Measurements from ENCODE around the gene TLR9.

TLR9 gene

GRCh38 chr3:52269776-52270175, 44.3 kb upstream of the TLR9 start:
- TF ChIP-seq EP300 (IDR thresholded peaks at IDR 0.05; ENCODE audit: borderline replicate concordance) (no peak), REST (IDR thresholded peaks at IDR 0.05; ENCODE audit: low read depth) (no peak), TCF12 (IDR thresholded peaks at IDR 0.05; ENCODE audit: low read depth) (no peak), USF1 (IDR thresholded peaks at IDR 0.05) (no peak), RAD21 (IDR thresholded peaks at IDR 0.05; ENCODE audit: low read depth) (no peak), NFIC (IDR thresholded peaks at IDR 0.05) (no peak), ZBTB7A (IDR thresholded peaks at IDR 0.05; ENCODE audit: low read depth) (no peak), TAF1 (IDR thresholded peaks at IDR 0.05; ENCODE audit: low read depth) (no peak), EGR1 (IDR thresholded peaks at IDR 0.05) (no peak), CREB1 (IDR thresholded peaks at IDR 0.05; ENCODE audit: low read depth) (no peak), MAX (IDR thresholded peaks at IDR 0.05) (no peak), CEBPB (IDR thresholded peaks at IDR 0.05) (no peak), FOXM1 (IDR thresholded peaks at IDR 0.05; ENCODE audit: borderline replicate concordance, low read depth) (no peak), YY1 (IDR thresholded peaks at IDR 0.05; ENCODE audit: low read depth) (no peak), TEAD4 (IDR thresholded peaks at IDR 0.05) (no peak)

- TF ChIP-seq TCF12 (IDR thresholded peaks at IDR 0.05; ENCODE audit: low read depth) (no peak), CEBPB (IDR thresholded peaks at IDR 0.05) (no peak), YY1 (IDR thresholded peaks at IDR 0.05; ENCODE audit: low read depth) (no peak), EGR1 (IDR thresholded peaks at IDR 0.05) (no peak), TEAD4 (IDR thresholded peaks at IDR 0.05) (no peak), REST (IDR thresholded peaks at IDR 0.05; ENCODE audit: low read depth) (no peak)
Measured at GRCh38 chr3:52268036-52268435, 42.6 kb upstream of the TLR9 start.

- TF ChIP-seq USF1 (IDR thresholded peaks at IDR 0.05) (no peak), TCF12 (IDR thresholded peaks at IDR 0.05; ENCODE audit: low read depth) (peak; percentile 31; the same call in 1 of the 2 replicates), YY1 (IDR thresholded peaks at IDR 0.05; ENCODE audit: low read depth) (no peak), EP300 (IDR thresholded peaks at IDR 0.05; ENCODE audit: borderline replicate concordance) (peak; percentile 19; the same call in 1 of the 2 replicates), RAD21 (IDR thresholded peaks at IDR 0.05; ENCODE audit: low read depth) (peak; percentile 31; the same call in 1 of the 2 replicates), EGR1 (IDR thresholded peaks at IDR 0.05) (no peak), REST (IDR thresholded peaks at IDR 0.05; ENCODE audit: low read depth) (no peak), NFIC (IDR thresholded peaks at IDR 0.05) (no peak), TAF1 (IDR thresholded peaks at IDR 0.05; ENCODE audit: low read depth) (no peak), CEBPB (IDR thresholded peaks at IDR 0.05) (no peak), MAX (IDR thresholded peaks at IDR 0.05) (no peak), ZBTB7A (IDR thresholded peaks at IDR 0.05; ENCODE audit: low read depth) (no peak), CREB1 (IDR thresholded peaks at IDR 0.05; ENCODE audit: low read depth) (no peak), FOXM1 (IDR thresholded peaks at IDR 0.05; ENCODE audit: borderline replicate concordance, low read depth) (no peak), TEAD4 (IDR thresholded peaks at IDR 0.05) (no peak)
Measured at GRCh38 chr3:52265387-52265786, 39.9 kb upstream of the TLR9 start.

GRCh38 chr3:52262447-52262846, 37.0 kb upstream of the TLR9 start:
- no peak for TF ChIP-seq ZBTB7A (IDR thresholded peaks at IDR 0.05; ENCODE audit: low read depth)

- TF ChIP-seq TAF1 (IDR thresholded peaks at IDR 0.05; ENCODE audit: low read depth) (no peak), ZBTB7A (IDR thresholded peaks at IDR 0.05; ENCODE audit: low read depth) (no peak), TEAD4 (IDR thresholded peaks at IDR 0.05) (no peak), FOXM1 (IDR thresholded peaks at IDR 0.05; ENCODE audit: borderline replicate concordance, low read depth) (no peak), USF1 (IDR thresholded peaks at IDR 0.05) (no peak), EP300 (IDR thresholded peaks at IDR 0.05; ENCODE audit: borderline replicate concordance) (no peak), TCF12 (IDR thresholded peaks at IDR 0.05; ENCODE audit: low read depth) (no peak), NFIC (IDR thresholded peaks at IDR 0.05) (no peak), MAX (IDR thresholded peaks at IDR 0.05) (no peak), RAD21 (IDR thresholded peaks at IDR 0.05; ENCODE audit: low read depth) (no peak), CEBPB (IDR thresholded peaks at IDR 0.05) (no peak), CREB1 (IDR thresholded peaks at IDR 0.05; ENCODE audit: low read depth) (no peak), EGR1 (IDR thresholded peaks at IDR 0.05) (no peak), YY1 (IDR thresholded peaks at IDR 0.05; ENCODE audit: low read depth) (no peak), REST (IDR thresholded peaks at IDR 0.05; ENCODE audit: low read depth) (no peak)
Measured at GRCh38 chr3:52259448-52259847, 34.0 kb upstream of the TLR9 start.

Measured in Ishikawa (cell line).